GM18505 (cell line): Measurements from ENCODE around the gene TNN.

ENCODE experiments used
- ATAC-seq: cut with Tn5 transposase; IDR thresholded peaks from one replicate; pipeline ENCODE4 v1.9.1; 2021; ENCODE audit not compliant: unreplicated experiment
- POLR2A ChIP-seq: IDR thresholded peaks from 4 replicates; pipeline ENCODE4 v1.6.1; 2011; ENCODE audit warnings: borderline replicate concordance; ENCODE audit not compliant: insufficient read depth, insufficient read length; ENCODE audit errors: extremely low read depth

The TNN gene

GRCh38 chr1:175045097-175045496 lies 22.5 kb upstream of the TNN start:
- TF ChIP-seq POLR2A = no peak
- ATAC-seq = no peak

DNA sequence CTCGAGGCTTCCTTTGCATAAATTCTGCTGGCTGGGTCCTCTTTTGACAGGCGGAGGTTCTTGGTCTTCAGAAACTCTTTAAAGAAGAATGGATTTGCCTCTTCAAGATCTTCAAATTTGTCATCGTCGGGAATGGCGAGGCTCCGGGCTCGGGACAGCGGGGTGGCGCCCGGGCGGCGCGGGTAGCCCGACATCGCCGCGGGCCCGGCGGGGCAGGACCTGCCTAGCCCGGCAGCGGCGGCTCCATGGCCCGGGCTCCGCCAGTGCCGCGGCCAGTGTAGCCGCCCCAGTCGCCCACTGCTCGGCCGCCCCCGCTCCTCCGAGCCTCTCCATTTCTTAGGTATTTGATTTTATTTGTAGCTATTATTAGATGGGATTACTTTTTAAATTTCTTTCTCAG lies 22.1 kb upstream of the TNN start:
- TF ChIP-seq POLR2A = no peak
- no peak for ATAC-seq

DNA sequence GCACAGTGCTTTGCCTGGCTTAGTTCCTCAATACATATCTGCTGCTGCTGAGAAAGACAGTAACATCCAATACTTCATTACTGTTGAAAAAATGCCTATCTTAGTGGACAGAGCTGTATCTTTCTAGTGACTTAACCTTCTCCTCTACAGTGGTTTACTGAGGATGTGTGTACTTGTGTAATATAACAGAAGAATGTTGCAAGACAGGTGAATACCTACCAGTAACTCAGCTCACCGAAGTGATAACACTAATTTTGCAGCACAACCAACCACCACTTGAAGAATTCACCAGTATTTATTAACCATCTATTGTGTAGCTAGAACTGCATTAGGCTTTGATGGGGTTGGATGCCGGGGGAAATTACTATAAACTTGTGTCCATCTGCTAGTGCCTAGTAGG lies 16.6 kb upstream of the TNN start:
- no peak for TF ChIP-seq POLR2A
- no peak for ATAC-seq

- TF ChIP-seq POLR2A = no peak
- ATAC-seq = no peak
Measured at GRCh38 chr1:175054736-175055135, 12.9 kb upstream of the TNN start.

DNA sequence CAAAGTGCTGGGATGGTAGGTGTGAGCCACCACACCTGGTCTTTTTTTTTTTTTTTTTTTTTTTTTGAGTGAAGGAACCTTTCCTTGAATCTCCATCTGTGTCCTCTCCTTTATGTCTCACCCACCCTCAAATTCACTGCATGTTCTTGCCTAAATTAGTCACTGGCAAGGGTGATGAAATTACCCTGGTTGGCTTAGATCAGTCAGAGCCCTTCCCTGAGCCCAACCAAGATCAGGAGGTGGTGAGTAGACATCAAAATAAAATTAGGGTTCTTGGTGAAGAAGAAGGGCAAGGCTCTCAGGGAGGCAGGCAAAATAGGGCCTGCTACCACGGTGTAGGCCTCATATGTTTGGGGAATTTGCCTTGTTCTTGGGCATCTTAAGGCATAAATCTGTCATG lies 5.3 kb upstream of the TNN start:
- no peak for TF ChIP-seq POLR2A
- no peak for ATAC-seq

DNA sequence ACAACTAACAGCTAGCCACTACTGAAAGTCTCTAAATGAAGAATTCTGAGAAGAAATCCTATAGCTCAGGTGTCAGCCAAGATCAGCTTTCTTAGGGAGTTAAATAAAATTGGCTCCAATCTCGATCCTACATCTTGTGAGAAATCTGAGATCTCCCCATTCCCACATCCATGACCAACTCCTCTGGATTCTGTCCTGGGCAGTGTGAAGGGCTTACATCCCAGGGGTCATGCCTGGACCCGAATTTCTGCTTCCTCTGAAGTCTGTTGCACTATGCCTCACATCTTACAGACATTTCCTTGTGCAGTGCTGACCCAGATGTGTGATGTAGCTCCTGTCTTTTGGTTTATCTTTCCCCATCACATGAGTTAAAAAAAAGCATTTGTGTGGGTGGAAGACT lies 4.8 kb upstream of the TNN start:
- TF ChIP-seq POLR2A = no peak
- ATAC-seq = no peak

DNA sequence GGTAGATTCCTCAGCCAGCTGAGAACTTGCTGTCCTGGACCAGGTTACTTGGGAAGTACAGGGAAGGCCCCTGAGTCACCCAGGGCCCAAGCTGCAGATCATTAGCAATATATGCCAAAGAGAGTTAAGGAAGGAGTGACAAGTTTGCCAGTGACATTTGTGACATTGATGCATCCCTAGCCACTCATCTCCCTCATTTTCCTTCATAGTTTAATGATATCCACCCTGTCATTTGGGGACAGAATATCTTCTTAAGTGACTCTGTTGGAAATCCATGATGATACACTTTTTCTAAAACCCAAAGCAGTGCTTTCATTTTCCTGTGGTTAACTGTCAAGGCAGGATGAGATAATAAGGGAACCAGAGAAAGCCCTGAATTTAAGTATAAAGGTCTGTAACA lies 3.2 kb downstream of the TNN start:
- ATAC-seq = no peak
- TF ChIP-seq POLR2A = no peak

DNA sequence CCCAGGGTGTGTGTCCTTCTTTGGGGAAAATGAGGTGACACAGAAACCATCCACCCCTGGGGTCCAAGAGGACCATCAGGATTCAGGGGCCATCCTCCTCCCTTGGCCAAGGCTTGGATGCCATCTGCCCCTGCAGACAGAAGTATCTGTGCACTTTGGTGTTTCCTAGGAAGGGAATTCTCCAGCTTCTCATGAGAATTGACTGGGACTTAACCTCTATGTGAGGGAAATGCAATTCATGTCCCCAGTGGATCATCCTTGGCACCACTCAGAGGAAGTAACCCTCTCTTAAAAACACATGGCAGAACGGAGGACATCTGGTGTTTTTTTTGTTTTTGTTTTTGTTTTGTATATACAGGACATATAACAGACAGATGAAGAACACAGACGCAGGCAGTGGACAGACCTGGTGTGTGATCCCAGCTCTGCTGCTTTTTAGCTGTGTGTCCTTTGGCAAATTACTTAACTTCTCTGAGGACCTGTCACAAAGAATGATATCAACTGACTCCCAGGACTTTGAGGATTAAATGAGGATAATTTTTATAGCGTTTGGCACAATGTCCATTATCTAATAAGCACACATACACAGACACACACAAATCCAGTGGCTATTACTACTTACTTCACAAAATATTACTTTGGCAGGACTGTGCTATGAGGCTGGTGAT lies 3.8 kb downstream of the TNN start:
- TF ChIP-seq POLR2A = no peak
- ATAC-seq = no peak

GRCh38 chr1:175072099-175072951 lies 4.7 kb downstream of the TNN start:
- TF ChIP-seq POLR2A = no peak
- peak; percentile 48 for ATAC-seq

DNA sequence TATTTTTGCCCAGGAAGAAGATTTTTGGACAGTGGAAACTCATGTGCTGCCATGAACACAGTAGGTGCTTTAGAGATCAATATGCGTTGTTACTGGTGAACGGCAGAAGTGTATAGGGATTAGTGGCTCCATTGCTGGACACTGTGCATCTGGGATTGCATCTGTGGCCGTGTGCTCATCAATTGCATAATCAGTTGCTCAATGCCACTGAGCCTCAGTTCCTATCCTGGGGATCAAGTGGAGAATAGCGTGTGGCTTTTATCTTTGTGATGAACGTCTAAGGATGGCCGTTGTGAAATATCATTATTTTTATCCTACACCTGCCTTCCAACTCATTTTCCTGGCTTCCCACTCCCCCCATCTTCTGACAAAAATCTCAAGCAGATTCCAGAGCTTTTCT lies 5.4 kb downstream of the TNN start:
- no peak for ATAC-seq
- TF ChIP-seq POLR2A = no peak

GRCh38 chr1:175073633-175074032 lies 6.0 kb downstream of the TNN start:
- no peak for ATAC-seq
- TF ChIP-seq POLR2A = no peak

DNA sequence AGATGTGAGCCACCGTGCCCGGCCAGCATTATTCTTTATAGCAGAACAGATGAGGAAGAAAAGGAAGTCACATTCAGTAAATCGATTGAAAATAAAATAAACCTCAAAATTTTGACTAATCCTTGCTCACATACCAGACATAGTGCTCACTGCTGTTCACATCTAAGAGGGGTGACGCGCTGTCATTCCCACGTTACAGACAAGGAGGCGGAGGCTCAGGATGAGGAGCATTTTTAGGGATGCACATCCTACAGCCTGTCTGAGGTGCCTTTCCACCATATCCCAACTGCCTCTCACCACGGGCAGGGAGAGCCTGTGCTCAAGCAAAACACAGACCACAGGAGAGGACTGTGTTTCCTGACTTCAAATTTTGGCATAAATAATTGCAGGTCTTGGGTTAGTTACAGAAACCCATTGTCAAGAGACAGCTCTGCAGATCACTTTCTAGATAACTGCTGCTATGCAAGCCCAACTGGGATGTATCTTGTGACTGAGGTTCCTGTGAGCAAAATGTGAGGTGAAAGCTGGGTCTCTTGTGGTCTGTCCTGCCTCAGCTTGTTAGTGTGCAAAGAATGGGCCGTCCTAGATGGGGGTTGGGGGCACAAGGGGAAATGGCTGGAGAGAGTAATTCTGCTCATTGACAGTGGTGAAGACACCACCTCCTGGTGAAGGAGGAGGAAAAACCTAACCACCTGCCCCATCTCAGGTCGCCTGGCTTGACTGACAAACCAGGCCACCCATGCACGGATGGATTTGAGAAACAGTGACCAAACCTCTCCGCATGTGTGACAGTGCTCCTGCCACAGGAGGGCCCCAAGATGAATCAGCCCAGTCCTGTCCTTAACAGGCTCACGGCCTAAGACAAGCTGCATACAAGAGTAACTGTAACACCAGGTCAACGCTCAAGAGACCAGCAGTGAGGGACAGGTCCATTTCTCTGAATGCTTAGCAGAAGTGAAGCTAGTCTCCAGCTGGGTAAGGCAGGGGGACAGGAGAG lies 8.2 kb downstream of the TNN start:
- no peak for TF ChIP-seq POLR2A
- no peak for ATAC-seq

- no peak for ATAC-seq
Measured at GRCh38 chr1:175077356-175078030, 9.9 kb downstream of the TNN start.

GRCh38 chr1:175078629-175079028 lies 11.0 kb downstream of the TNN start:
- no peak for ATAC-seq

More at GRCh38 chr1:175077356-175078030, 9.9 kb downstream of the TNN start:
- no peak for TF ChIP-seq POLR2A

More at GRCh38 chr1:175078629-175079028, 11.0 kb downstream of the TNN start:
- no peak for TF ChIP-seq POLR2A
